Activated T-cell treated with anti-CD3 and anti-CD28 coated beads, Interleukin-2, amount 50 U/mL, for 24 hours (primary cell): ENCODE data around the gene GOLGA6L7.

Source experiments
- DNase-seq: peaks from one replicate; pipeline ENCODE4 v3.0.0-alpha.2; 2020
- H3K27ac Mint-ChIP-seq: 2 replicates; pipeline ENCODE4 v1.8.0; 2020; ENCODE audit warnings: mild to moderate bottlenecking, mixed read lengths
- H3K27me3 Mint-ChIP-seq: 2 replicates; pipeline ENCODE4 v1.8.0; 2020; ENCODE audit warnings: mixed read lengths
- H3K36me3 Mint-ChIP-seq: 2 replicates; pipeline ENCODE4 v1.8.0; 2020; ENCODE audit warnings: low read depth, mixed read lengths
- H3K4me1 Mint-ChIP-seq: 2 replicates; pipeline ENCODE4 v1.8.0; 2020; ENCODE audit warnings: low read depth, mixed read lengths
- H3K4me3 Mint-ChIP-seq: 2 replicates; pipeline ENCODE4 v1.8.0; 2020; ENCODE audit warnings: mild to moderate bottlenecking, moderate library complexity, mixed read lengths
- H3K9me3 Mint-ChIP-seq: 2 replicates; pipeline ENCODE4 v1.8.0; 2020; ENCODE audit warnings: mixed read lengths

The GOLGA6L7 gene

GRCh38 chr15:28888302-28888894, 40.0 kb upstream of the GOLGA6L7 start:
- peak overlapping the region; percentile 7 for H3K27ac Mint-ChIP-seq
- peak overlapping the region; percentile 79 for H3K4me3 Mint-ChIP-seq
- no peaks in the 10 kb centered on the region for H3K27me3 Mint-ChIP-seq
- no peak for DNase-seq
- H3K36me3 Mint-ChIP-seq, result no peaks in the 10 kb centered on the region
- peaks cover 65% of the 10 kb centered on the region for H3K4me1 Mint-ChIP-seq
- no peaks in the 10 kb centered on the region for H3K9me3 Mint-ChIP-seq

GRCh38 chr15:28887339-28888174, 39.1 kb upstream of the GOLGA6L7 start:
- H3K27ac Mint-ChIP-seq, result peak overlapping the region; percentile 84
- no peak for DNase-seq
- no peaks in the 10 kb centered on the region for H3K9me3 Mint-ChIP-seq
- H3K4me1 Mint-ChIP-seq, result peaks cover 57% of the 10 kb centered on the region
- H3K36me3 Mint-ChIP-seq, result no peaks in the 10 kb centered on the region
- H3K4me3 Mint-ChIP-seq, result peak overlapping the region; percentile 79
- H3K27me3 Mint-ChIP-seq, result no peaks in the 10 kb centered on the region

- H3K27me3 Mint-ChIP-seq, result no peaks in the 10 kb centered on the region
- peak; percentile 47 for DNase-seq
- H3K27ac Mint-ChIP-seq, result peak overlapping the region; percentile 84
- peak overlapping the region; percentile 79 for H3K4me3 Mint-ChIP-seq
- H3K36me3 Mint-ChIP-seq, result no peaks in the 10 kb centered on the region
- peaks cover 52% of the 10 kb centered on the region for H3K4me1 Mint-ChIP-seq
- no peaks in the 10 kb centered on the region for H3K9me3 Mint-ChIP-seq
Observed at GRCh38 chr15:28886431-28887338, 38.2 kb upstream of the GOLGA6L7 start.

- H3K36me3 Mint-ChIP-seq, result no peaks in the 10 kb centered on the region
- no peaks in the 10 kb centered on the region for H3K27me3 Mint-ChIP-seq
- peak; percentile 77 for DNase-seq
- H3K4me3 Mint-ChIP-seq, result peak within 1 kb of the TSS; percentile 79
- peaks cover 43% of the 10 kb centered on the region for H3K4me1 Mint-ChIP-seq
- no peaks in the 10 kb centered on the region for H3K9me3 Mint-ChIP-seq
- peak within 1 kb of the TSS; percentile 84 for H3K27ac Mint-ChIP-seq
Observed at GRCh38 chr15:28885630-28886430, 37.4 kb upstream of the GOLGA6L7 start, which contains the start of gene APBA2. Gene APBA2, plus strand, starts transcription at chr15:28885974. Its CDS starts 167,911 bp downstream, at chr15:29053885.

- no peaks in the 10 kb centered on the region for H3K27me3 Mint-ChIP-seq
- peak overlapping the region; percentile 69 for H3K4me3 Mint-ChIP-seq
- H3K9me3 Mint-ChIP-seq, result no peaks in the 10 kb centered on the region
- H3K27ac Mint-ChIP-seq, result peak overlapping the region; percentile 72
- no peaks in the 10 kb centered on the region for H3K36me3 Mint-ChIP-seq
- H3K4me1 Mint-ChIP-seq, result peaks cover 37% of the 10 kb centered on the region
- DNase-seq, result no peak
Observed at GRCh38 chr15:28885128-28885629, 36.7 kb upstream of the GOLGA6L7 start.

GRCh38 chr15:28884151-28884940, 35.9 kb upstream of the GOLGA6L7 start:
- no peaks in the 10 kb centered on the region for H3K36me3 Mint-ChIP-seq
- no peaks in the 10 kb centered on the region for H3K9me3 Mint-ChIP-seq
- no peaks in the 10 kb centered on the region for H3K27me3 Mint-ChIP-seq
- DNase-seq, result no peak
- H3K4me3 Mint-ChIP-seq, result peak overlapping the region; percentile 69
- peaks cover 28% of the 10 kb centered on the region for H3K4me1 Mint-ChIP-seq
- no peak overlapping the region for H3K27ac Mint-ChIP-seq

- no peaks in the 10 kb centered on the region for H3K9me3 Mint-ChIP-seq
- H3K4me3 Mint-ChIP-seq, result no peak overlapping the region
- no peaks in the 10 kb centered on the region for H3K36me3 Mint-ChIP-seq
- H3K27ac Mint-ChIP-seq, result no peak overlapping the region
- peaks cover 3% of the 10 kb centered on the region for H3K4me1 Mint-ChIP-seq
- H3K27me3 Mint-ChIP-seq, result no peaks in the 10 kb centered on the region
- DNase-seq, result no peak
Observed at GRCh38 chr15:28881600-28881999, 33.2 kb upstream of the GOLGA6L7 start.

GRCh38 chr15:28881170-28881569, 32.7 kb upstream of the GOLGA6L7 start:
- H3K27me3 Mint-ChIP-seq, result no peaks in the 10 kb centered on the region
- H3K36me3 Mint-ChIP-seq, result no peaks in the 10 kb centered on the region
- peaks cover 6% of the 10 kb centered on the region for H3K4me1 Mint-ChIP-seq
- no peak overlapping the region for H3K4me3 Mint-ChIP-seq
- no peaks in the 10 kb centered on the region for H3K9me3 Mint-ChIP-seq
- DNase-seq, result no peak
- no peak overlapping the region for H3K27ac Mint-ChIP-seq

- no peak for DNase-seq
- peaks cover 10% of the 10 kb centered on the region for H3K4me1 Mint-ChIP-seq
- H3K9me3 Mint-ChIP-seq, result no peaks in the 10 kb centered on the region
- no peaks in the 10 kb centered on the region for H3K36me3 Mint-ChIP-seq
- no peaks in the 10 kb centered on the region for H3K27me3 Mint-ChIP-seq
- H3K27ac Mint-ChIP-seq, result no peak overlapping the region
- H3K4me3 Mint-ChIP-seq, result no peak overlapping the region
Observed at GRCh38 chr15:28880680-28881079, 32.2 kb upstream of the GOLGA6L7 start.

GRCh38 chr15:28879551-28879950, 31.1 kb upstream of the GOLGA6L7 start:
- no peaks in the 10 kb centered on the region for H3K9me3 Mint-ChIP-seq

GRCh38 chr15:28878209-28878608, 29.8 kb upstream of the GOLGA6L7 start:
- Mint-ChIP-seq H3K36me3 (no peaks in the 10 kb centered on the region), H3K4me1 (peaks cover 14% of the 10 kb centered on the region), H3K4me3 (no peak overlapping the region), H3K27ac (no peak overlapping the region), H3K27me3 (no peaks in the 10 kb centered on the region), H3K9me3 (no peaks in the 10 kb centered on the region)
- DNase-seq, result no peak

More at GRCh38 chr15:28879551-28879950, 31.1 kb upstream of the GOLGA6L7 start:
- Mint-ChIP-seq H3K27ac (no peak overlapping the region), H3K4me3 (no peak overlapping the region), H3K27me3 (no peaks in the 10 kb centered on the region), H3K36me3 (no peaks in the 10 kb centered on the region), H3K4me1 (peaks cover 10% of the 10 kb centered on the region)
- no peak for DNase-seq

GRCh38 chr15:28876845-28877185, 28.4 kb upstream of the GOLGA6L7 start:
- Mint-ChIP-seq H3K27me3 (no peaks in the 10 kb centered on the region), H3K9me3 (no peaks in the 10 kb centered on the region), H3K4me3 (no peak overlapping the region), H3K27ac (no peak overlapping the region), H3K4me1 (peaks cover 14% of the 10 kb centered on the region), H3K36me3 (no peaks in the 10 kb centered on the region)
- DNase-seq, result no peak

- H3K4me1 Mint-ChIP-seq, result peaks cover 14% of the 10 kb centered on the region
- no peaks in the 10 kb centered on the region for H3K9me3 Mint-ChIP-seq
- no peaks in the 10 kb centered on the region for H3K36me3 Mint-ChIP-seq
- DNase-seq, result no peak
- H3K27me3 Mint-ChIP-seq, result no peaks in the 10 kb centered on the region
- no peak overlapping the region for H3K4me3 Mint-ChIP-seq
- no peak overlapping the region for H3K27ac Mint-ChIP-seq
Observed at GRCh38 chr15:28876131-28876844, 27.8 kb upstream of the GOLGA6L7 start.
